OCI-LY1 (cell line): Measurements from ENCODE around the gene AKAP8L.

Experiments used
- H2AFZ ChIP-seq: fragments of 200-600 bp; sonication (generic), shearing (Covaris generic); 2 replicates; pipeline ENCODE4 v1.6.0; 2014; ENCODE audit warnings: antibody characterized with exemption, mild to moderate bottlenecking, low read length
- H3F3A ChIP-seq: fragments of 200-600 bp; sonication (generic), shearing (Covaris generic); 2 replicates; pipeline ENCODE4 v1.6.0; 2014; ENCODE audit warnings: mild to moderate bottlenecking, antibody characterized with exemption, low read length, moderate library complexity; ENCODE audit not compliant: insufficient read depth
- H3K27ac ChIP-seq: fragments of 200-600 bp; sonication (generic); 2 replicates; pipeline ENCODE4 v1.5.1; 2014; ENCODE audit warnings: low read length, mixed run types, mild to moderate bottlenecking, low read depth; ENCODE audit not compliant: poor library complexity, severe bottlenecking
- H3K27me3 ChIP-seq: fragments of 200-600 bp; sonication (generic); 2 replicates; pipeline ENCODE4 v1.6.0; 2014; ENCODE audit warnings: antibody characterized with exemption, mild to moderate bottlenecking, low read length, moderate library complexity; ENCODE audit not compliant: insufficient read depth
- H3K36me3 ChIP-seq: fragments of 200-600 bp; sonication (generic); 2 replicates; pipeline ENCODE4 v1.6.1; 2014; ENCODE audit warnings: mild to moderate bottlenecking, antibody characterized with exemption, low read length, moderate library complexity, mixed read lengths; ENCODE audit not compliant: insufficient read depth
- H3K4me1 ChIP-seq: fragments of 200-600 bp; sonication (generic); 2 replicates; pipeline ENCODE4 v1.5.1; 2014; ENCODE audit warnings: mild to moderate bottlenecking, low read length, moderate library complexity; ENCODE audit not compliant: insufficient read depth, severe bottlenecking
- H3K4me2 ChIP-seq: fragments of 200-600 bp; sonication (generic), shearing (Covaris generic); 2 replicates; pipeline ENCODE4 v1.6.1; 2014; ENCODE audit warnings: low read length
- H3K4me3 ChIP-seq: fragments of 200-600 bp; sonication (generic); 2 replicates; pipeline ENCODE4 v1.5.1; 2014; ENCODE audit warnings: low read length, low read depth, mild to moderate bottlenecking, mixed read lengths; ENCODE audit not compliant: poor library complexity, severe bottlenecking
- H3K79me2 ChIP-seq: fragments of 200-600 bp; shearing (Covaris generic); 2 replicates; pipeline ENCODE4 v1.6.1; 2016; ENCODE audit warnings: mixed run types, low read length, mixed read lengths; ENCODE audit not compliant: insufficient read depth
- H3K9ac ChIP-seq: fragments of 200-600 bp; sonication (generic), shearing (Covaris generic); 2 replicates; pipeline ENCODE4 v1.6.1; 2014; ENCODE audit warnings: mild to moderate bottlenecking, low read length, mixed read lengths
- H3K9me2 ChIP-seq: fragments of 200-600 bp; sonication (generic), shearing (Covaris generic); 2 replicates; pipeline ENCODE4 v1.6.1; 2014; ENCODE audit warnings: low read depth, mild to moderate bottlenecking, low read length, mixed read lengths
- H3K9me3 ChIP-seq: fragments of 200-600 bp; shearing (Covaris generic); 2 replicates; pipeline ENCODE4 v1.6.1; 2014; ENCODE audit warnings: low read length, mixed read lengths
- H4K20me1 ChIP-seq: fragments of 200-600 bp; sonication (generic), shearing (Covaris generic); 2 replicates; pipeline ENCODE4 v1.6.0; 2016; ENCODE audit warnings: mild to moderate bottlenecking, low read length; ENCODE audit not compliant: insufficient read depth
- CTCF ChIP-seq: fragments of 200-600 bp; sonication (generic), shearing (Covaris generic); IDR thresholded peaks from 2 replicates; pipeline ENCODE4 v1.5.1; 2017; ENCODE audit warnings: mild to moderate bottlenecking, antibody characterized with exemption, low read length, moderate library complexity, mixed read lengths
- EZH2 ChIP-seq: fragments of 200-600 bp; sonication (generic), shearing (Covaris generic); IDR thresholded peaks from 2 replicates; pipeline ENCODE4 v1.8.0; 2017; ENCODE audit warnings: borderline replicate concordance, mixed run types, mild to moderate bottlenecking, antibody characterized with exemption, low read length, moderate library complexity, mixed read lengths

The AKAP8L gene

GRCh38 chr19:15432629-15433518 lies 14.1 kb upstream of the AKAP8L start:
- H4K20me1 ChIP-seq: no peaks in the 10 kb centered on the region
- H3K27me3 ChIP-seq: no peaks in the 10 kb centered on the region
- H3K4me1 ChIP-seq: peaks cover 25% of the 10 kb centered on the region
- peaks cover 20% of the 10 kb centered on the region for H3K79me2 ChIP-seq
- H3K9me3 ChIP-seq: no peaks in the 10 kb centered on the region
- H3K4me3 ChIP-seq: peak overlapping the region; percentile 79
- H3K36me3 ChIP-seq: peaks cover 1% of the 10 kb centered on the region; the same call in 1 of the 2 replicates
- H3K9me2 ChIP-seq: no peaks in the 10 kb centered on the region
- no peak overlapping the region for H3K27ac ChIP-seq
- H3K9ac ChIP-seq: peak overlapping the region; percentile 80
- H3K4me2 ChIP-seq: peak overlapping the region; percentile 72
- no peak for TF ChIP-seq EZH2
- TF ChIP-seq CTCF: no peak
- no peak overlapping the region; the same call in 1 of the 2 replicates for H2AFZ ChIP-seq
- H3F3A ChIP-seq: no peaks in the 10 kb centered on the region

- Histone ChIP-seq H3K9ac (peak overlapping the region; percentile 90), H3K79me2 (peaks cover 20% of the 10 kb centered on the region), H3K4me1 (peaks cover 25% of the 10 kb centered on the region), H4K20me1 (no peaks in the 10 kb centered on the region), H3K4me2 (peak overlapping the region; percentile 96), H3F3A (no peaks in the 10 kb centered on the region), H2AFZ (no peak overlapping the region), H3K9me2 (no peaks in the 10 kb centered on the region), H3K36me3 (peaks cover 9% of the 10 kb centered on the region), H3K27me3 (no peaks in the 10 kb centered on the region), H3K4me3 (peak overlapping the region; percentile 97), H3K9me3 (no peaks in the 10 kb centered on the region), H3K27ac (peak overlapping the region; percentile 7)
- no peak for TF ChIP-seq CTCF
- no peak for TF ChIP-seq EZH2
These were observed 13.3 kb upstream of the AKAP8L start for GRCh38 chr19:15432018-15432494.

- Histone ChIP-seq H3K9ac (peak overlapping the region; percentile 90), H2AFZ (no peak overlapping the region), H3F3A (no peaks in the 10 kb centered on the region), H3K27ac (peak overlapping the region; percentile 7), H3K36me3 (peaks cover 15% of the 10 kb centered on the region), H4K20me1 (no peaks in the 10 kb centered on the region), H3K4me3 (peak overlapping the region; percentile 97), H3K9me2 (no peaks in the 10 kb centered on the region), H3K9me3 (no peaks in the 10 kb centered on the region), H3K4me2 (peak overlapping the region; percentile 96), H3K27me3 (no peaks in the 10 kb centered on the region), H3K79me2 (peaks cover 20% of the 10 kb centered on the region), H3K4me1 (peaks cover 25% of the 10 kb centered on the region)
- TF ChIP-seq CTCF: no peak
- TF ChIP-seq EZH2: no peak
These were observed 12.7 kb upstream of the AKAP8L start for GRCh38 chr19:15431396-15432017.
